Measurements from ENCODE around the gene SDF4. TPM values are rescaled to one million over a fixed set of nuclear protein-coding genes. Genes with fewer than 3 reads are reported as not detected.

Gene SDF4
- total and polyA plus RNA-seq, 2 of the 13 experiments (the other 11 are each of a cell fraction or from before 2014, with no cell fraction given), result 80.8 to 107 TPM

- ChIA-PET CTCF (ENCODE audit: low intra/inter-chr PET ratio, low total read pairs) (no interaction called here), POLR2A (no interaction called here)
- H3K9me3 ChIP-seq (ENCODE audit: low read length), result peaks cover 11% of the 10 kb centered on the region
- no peak for TF ChIP-seq ZNF3 (CRISPR knock-in tag; IDR thresholded peaks at IDR 0.05)
- TF ChIP-seq ZNF800 (CRISPR knock-in tag; IDR thresholded peaks at IDR 0.05), result no peak
- no peak for TF ChIP-seq HOXA7 (CRISPR knock-in tag; IDR thresholded peaks at IDR 0.05)
- TF ChIP-seq RELA (CRISPR knock-in tag; IDR thresholded peaks at IDR 0.05), result no peak
- intact Hi-C loops (cut with micrococcal nuclease; ENCODE audit: unreplicated experiment) (no loop called here), in situ Hi-C loops (cut with HindIII; ENCODE audit: extremely low pct_ligation_motif_present, low pct_unique_long_range_greater_than_20kb) (no loop called here)
- ATAC-seq (no peak), FAIRE-seq (no peak), DNase-seq (ENCODE audit: low spot score) (no peak)
- no peak overlapping the region for H2AFZ ChIP-seq (ENCODE audit: low read length)
- H3K79me2 ChIP-seq (ENCODE audit: insufficient read depth, low read length), result no peaks in the 10 kb centered on the region
- H3K36me3 ChIP-seq (replicated peaks in 1 of 2; ENCODE audit: control insufficient read depth in 1 of 2, insufficient read depth in 2 of 2, low read length in 2 of 2), result no peaks in the 10 kb centered on the region
- no peak overlapping the region for H3K4me3 ChIP-seq (replicated peaks in 1 of 3; ENCODE audit: insufficient read depth in 1 of 3, low read depth in 2 of 3, low read length in 3 of 3)
- WGBS (ENCODE audit: low lambda C conversion rate), result 2% methylated on average over 3 of the region's 3 CpGs
- no peak overlapping the region for H3K9ac ChIP-seq (ENCODE audit: insufficient read depth, low read depth, low read length)
- peaks cover 10% of the 10 kb centered on the region for H3K4me1 ChIP-seq (ENCODE audit: insufficient read depth, low read length)
- no peak overlapping the region for H3K27ac ChIP-seq (ENCODE audit: extremely low read length, insufficient read depth, low read length)
- H3K27me3 ChIP-seq (ENCODE audit: control insufficient read depth in 1 of 2, insufficient read depth in 2 of 2, low read length in 2 of 2), result peaks cover 12 to 19% of the 10 kb centered on the region in 2 experiments; a peak in 4 of 5 replicates
- no TSS peak for BruUV-seq (replicated peaks)
- no peaks in the 10 kb centered on the region for H4K20me1 ChIP-seq (ENCODE audit: insufficient read depth, low read length)
- no peak overlapping the region for H3K4me2 ChIP-seq (ENCODE audit: low read depth, low read length)
Measured at GRCh38 chr1:1194723-1195122, 37.1 kb downstream of the SDF4 start.

- no peak for TF ChIP-seq KLF13 (CRISPR knock-in tag; IDR thresholded peaks at IDR 0.05)
- TF ChIP-seq ZNF780A (CRISPR knock-in tag; IDR thresholded peaks at IDR 0.05), result no peak
- no peak for TF ChIP-seq CEBPZ (IDR thresholded peaks at IDR 0.05; ENCODE audit: low read length)
- no peak for TF ChIP-seq ZNF121 (CRISPR knock-in tag; IDR thresholded peaks at IDR 0.05)
- Histone ChIP-seq H3K4me3 (replicated peaks in 1 of 3; ENCODE audit: insufficient read depth in 1 of 3, low read depth in 2 of 3, low read length in 3 of 3) (no peak overlapping the region), H2AFZ (ENCODE audit: low read length) (no peak overlapping the region), H3K9ac (ENCODE audit: insufficient read depth, low read depth, low read length) (no peak overlapping the region), H3K79me2 (ENCODE audit: insufficient read depth, low read length) (no peaks in the 10 kb centered on the region), H3K4me1 (ENCODE audit: insufficient read depth, low read length) (no peaks in the 10 kb centered on the region), H3K36me3 (replicated peaks in 1 of 2; ENCODE audit: control insufficient read depth in 1 of 2, insufficient read depth in 2 of 2, low read length in 2 of 2) (no peaks in the 10 kb centered on the region), H4K20me1 (ENCODE audit: insufficient read depth, low read length) (no peaks in the 10 kb centered on the region), H3K9me3 (ENCODE audit: low read length) (peaks cover 11% of the 10 kb centered on the region), H3K27ac (ENCODE audit: extremely low read length, insufficient read depth, low read length) (no peak overlapping the region), H3K4me2 (ENCODE audit: low read depth, low read length) (no peak overlapping the region), H3K27me3 (ENCODE audit: control insufficient read depth in 1 of 2, insufficient read depth in 2 of 2, low read length in 2 of 2) (peaks cover 3 to 14% of the 10 kb centered on the region in 2 experiments; a peak in 4 of 5 replicates)
- 34% methylated on average over 10 of the region's 11 CpGs for WGBS (ENCODE audit: low lambda C conversion rate)
- FAIRE-seq (no peak), ATAC-seq (no peak), DNase-seq (ENCODE audit: low spot score) (no peak)
- ChIA-PET POLR2A (no interaction called here), CTCF (ENCODE audit: low intra/inter-chr PET ratio, low total read pairs) (no interaction called here)
- BruUV-seq (replicated peaks), result no TSS peak
- intact Hi-C loops (cut with micrococcal nuclease; ENCODE audit: unreplicated experiment) (no loop called here), in situ Hi-C loops (cut with HindIII; ENCODE audit: extremely low pct_ligation_motif_present, low pct_unique_long_range_greater_than_20kb) (no loop called here)
Measured at GRCh38 chr1:1191734-1192133, 40.1 kb downstream of the SDF4 start.
